ENCODE data around the gene KSR1.

The KSR1 gene

DNA sequence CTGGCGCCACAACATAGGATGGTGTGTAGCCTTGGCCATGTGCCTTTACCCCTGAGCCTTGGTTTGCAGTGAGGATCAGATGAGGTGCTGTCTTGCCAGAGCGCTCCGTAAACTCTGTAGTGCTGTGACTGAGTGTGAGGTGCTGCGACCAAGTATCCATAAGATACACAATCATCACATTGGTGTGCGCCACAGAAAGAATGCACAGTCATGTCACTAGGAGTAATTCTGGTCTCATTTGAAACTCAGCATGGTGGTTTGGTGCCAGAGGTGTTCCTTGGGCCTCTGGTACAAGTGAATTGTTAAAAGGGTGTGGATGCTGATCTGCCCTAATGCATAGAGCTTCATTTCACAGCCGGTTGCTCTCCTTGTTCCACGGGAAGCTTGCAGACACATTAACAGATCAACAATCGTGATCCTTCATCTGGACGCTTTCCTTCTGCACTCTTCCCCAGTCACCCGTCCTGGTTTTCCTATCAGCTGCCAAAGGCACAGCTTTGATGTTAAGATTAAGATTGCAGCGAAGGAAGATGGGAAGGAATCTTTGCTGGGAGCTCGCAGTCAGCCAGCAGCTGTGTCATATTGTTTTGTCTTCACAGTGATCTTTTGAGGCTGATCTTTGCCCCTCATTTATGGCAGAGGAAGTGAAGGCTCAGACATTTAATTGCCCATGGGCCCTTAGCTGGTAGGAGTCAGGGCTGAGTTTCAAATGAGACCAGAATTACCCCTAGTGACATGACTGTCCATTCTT lies 79.1 kb downstream of the KSR1 start:
- H3K4me1 ChIP-seq (ENCODE audit: control insufficient read depth in 1 of 2, insufficient read depth in 2 of 2, low read length in 2 of 2) = peaks cover 28% of the 10 kb centered on the region in 2 donors
- no peak overlapping the region for H3K27ac ChIP-seq (ENCODE audit: low read length)
- no peak overlapping the region for H3K4me3 ChIP-seq (ENCODE audit: low read depth in 1 of 2, low read length in 2 of 2)
- H3K36me3 ChIP-seq (ENCODE audit: control insufficient read depth in 1 of 2, insufficient read depth in 2 of 2, low read length in 2 of 2) = no peaks in the 10 kb centered on the region
- H3K27me3 ChIP-seq (ENCODE audit: low read depth, low read length) = no peaks in the 10 kb centered on the region
- no peaks in the 10 kb centered on the region for H3K9me3 ChIP-seq (ENCODE audit: control insufficient read depth in 1 of 2, low read length in 2 of 2)

DNA sequence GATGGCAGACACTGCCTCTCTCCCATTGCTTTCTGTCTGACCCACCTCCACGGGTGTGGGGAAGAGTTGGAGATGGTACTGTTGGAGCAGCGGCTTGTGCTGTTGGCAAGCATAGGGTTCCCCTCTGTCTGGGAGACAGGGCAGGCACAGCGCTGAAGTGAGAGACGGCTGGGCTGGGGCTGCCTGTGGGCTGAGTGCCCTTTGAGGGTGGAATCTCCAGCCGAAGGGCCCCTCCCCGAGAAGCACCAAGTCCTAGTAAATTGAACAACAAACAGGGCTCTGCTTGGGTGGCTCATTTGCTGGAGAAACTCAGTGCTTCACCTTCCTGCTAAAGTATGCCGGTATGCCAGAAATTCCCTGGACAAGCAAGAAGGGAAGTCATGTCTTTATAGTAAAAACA lies 79.7 kb downstream of the KSR1 start:
- no peak overlapping the region for H3K4me3 ChIP-seq (ENCODE audit: low read depth in 1 of 2, low read length in 2 of 2)
- no peaks in the 10 kb centered on the region for H3K27me3 ChIP-seq (ENCODE audit: low read depth, low read length)
- no peaks in the 10 kb centered on the region for H3K9me3 ChIP-seq (ENCODE audit: control insufficient read depth in 1 of 2, low read length in 2 of 2)
- no peaks in the 10 kb centered on the region for H3K36me3 ChIP-seq (ENCODE audit: control insufficient read depth in 1 of 2, insufficient read depth in 2 of 2, low read length in 2 of 2)
- no peak overlapping the region for H3K27ac ChIP-seq (ENCODE audit: low read length)
- peaks cover 24 to 28% of the 10 kb centered on the region in 2 donors for H3K4me1 ChIP-seq (ENCODE audit: control insufficient read depth in 1 of 2, insufficient read depth in 2 of 2, low read length in 2 of 2)

DNA sequence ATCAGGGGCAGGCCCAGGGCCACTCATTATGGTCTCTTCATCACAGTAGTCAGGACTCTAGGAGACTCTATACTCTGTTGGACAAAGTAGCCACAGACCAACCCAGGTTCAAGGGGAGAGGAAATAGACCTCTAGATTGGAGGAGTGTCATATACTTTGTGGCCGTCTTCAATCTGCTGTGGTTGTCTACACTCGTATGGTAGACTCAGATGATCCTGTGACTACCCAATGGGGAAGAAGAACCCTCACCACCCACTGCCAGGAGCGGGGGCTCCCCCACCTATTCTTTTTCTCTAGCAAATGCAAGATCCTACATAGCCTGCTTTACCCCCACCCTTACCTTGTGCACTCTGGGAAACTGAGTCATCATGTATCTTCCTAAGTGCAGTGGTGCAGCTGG lies 80.5 kb downstream of the KSR1 start:
- H3K4me1 ChIP-seq (ENCODE audit: control insufficient read depth in 1 of 2, insufficient read depth in 2 of 2, low read length in 2 of 2) = peaks cover 19 to 25% of the 10 kb centered on the region in 2 donors
- H3K27ac ChIP-seq (ENCODE audit: low read length) = no peak overlapping the region
- no peaks in the 10 kb centered on the region for H3K9me3 ChIP-seq (ENCODE audit: control insufficient read depth in 1 of 2, low read length in 2 of 2)
- no peaks in the 10 kb centered on the region for H3K27me3 ChIP-seq (ENCODE audit: low read depth, low read length)
- H3K36me3 ChIP-seq (ENCODE audit: control insufficient read depth in 1 of 2, insufficient read depth in 2 of 2, low read length in 2 of 2) = no peaks in the 10 kb centered on the region
- H3K4me3 ChIP-seq (ENCODE audit: low read depth in 1 of 2, low read length in 2 of 2) = no peak overlapping the region

DNA sequence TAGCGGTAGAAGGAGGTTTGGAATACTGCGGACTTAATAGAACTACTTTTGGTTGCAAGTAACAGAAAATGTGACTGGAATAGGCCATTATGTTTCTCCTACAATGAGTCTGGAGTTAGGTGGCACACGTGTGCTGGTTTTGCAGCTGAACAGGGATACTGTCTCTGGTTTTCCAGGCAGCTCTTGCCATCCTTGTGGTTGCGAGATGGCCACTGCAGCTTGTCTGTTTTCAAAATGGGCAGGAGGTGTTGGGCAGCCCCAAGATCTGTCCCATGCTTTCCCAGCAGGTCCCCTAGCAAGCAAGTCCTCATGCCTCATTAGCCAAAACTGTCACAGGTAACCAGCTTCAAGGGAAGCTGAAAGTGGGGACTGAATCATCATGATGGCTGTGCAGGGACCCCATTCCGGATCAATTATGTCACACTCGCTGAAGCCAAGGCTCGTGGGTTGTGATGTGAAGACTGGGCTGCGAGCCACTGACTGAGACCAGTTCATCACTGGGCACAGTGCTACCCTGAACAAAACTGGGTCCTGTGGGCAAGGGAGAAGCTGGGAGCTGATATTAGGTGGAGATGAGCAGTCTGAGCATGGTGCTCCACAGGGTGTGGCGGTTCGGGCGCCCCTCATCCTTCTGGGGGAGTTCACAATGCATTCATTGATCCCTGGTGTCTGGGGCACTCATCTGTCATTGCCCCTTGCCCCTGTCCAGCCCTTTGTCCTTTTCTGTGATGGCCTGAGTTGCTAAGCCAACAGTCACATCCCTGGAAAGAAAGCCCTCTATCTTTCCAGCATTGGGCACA lies 82.1 kb downstream of the KSR1 start:
- Histone ChIP-seq H3K27me3 (ENCODE audit: low read depth, low read length) (no peaks in the 10 kb centered on the region), H3K4me1 (ENCODE audit: control insufficient read depth in 1 of 2, insufficient read depth in 2 of 2, low read length in 2 of 2) (peaks cover 14 to 25% of the 10 kb centered on the region in 2 donors), H3K27ac (ENCODE audit: low read length) (no peak overlapping the region), H3K9me3 (ENCODE audit: control insufficient read depth in 1 of 2, low read length in 2 of 2) (no peaks in the 10 kb centered on the region), H3K36me3 (ENCODE audit: control insufficient read depth in 1 of 2, insufficient read depth in 2 of 2, low read length in 2 of 2) (no peaks in the 10 kb centered on the region), H3K4me3 (ENCODE audit: low read depth in 1 of 2, low read length in 2 of 2) (no peak overlapping the region)

DNA sequence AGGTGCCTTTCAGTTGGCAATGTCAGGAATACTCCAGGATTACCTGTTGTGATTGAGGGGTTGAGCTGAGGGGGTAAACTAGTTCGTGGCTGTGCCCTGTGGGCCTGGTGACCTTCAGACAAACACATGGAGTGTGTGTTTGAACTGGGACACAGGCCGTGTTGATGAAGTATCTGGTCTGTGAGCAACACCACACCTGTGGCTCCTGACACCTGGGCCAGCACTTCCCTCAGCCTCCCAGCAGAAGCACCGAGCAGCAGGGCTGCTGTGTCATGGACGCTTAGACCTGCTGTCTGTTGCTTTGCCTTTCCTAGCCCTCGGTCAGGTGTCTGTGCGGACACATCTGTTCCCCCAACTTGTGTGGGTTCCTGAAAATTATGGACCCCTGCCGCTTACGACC lies 82.9 kb downstream of the KSR1 start:
- Histone ChIP-seq H3K36me3 (ENCODE audit: control insufficient read depth in 1 of 2, insufficient read depth in 2 of 2, low read length in 2 of 2) (no peaks in the 10 kb centered on the region), H3K27ac (ENCODE audit: low read length) (no peak overlapping the region), H3K4me3 (ENCODE audit: low read depth in 1 of 2, low read length in 2 of 2) (no peak overlapping the region), H3K4me1 (ENCODE audit: control insufficient read depth in 1 of 2, insufficient read depth in 2 of 2, low read length in 2 of 2) (peaks cover 14 to 24% of the 10 kb centered on the region in 2 donors), H3K9me3 (ENCODE audit: control insufficient read depth in 1 of 2, low read length in 2 of 2) (no peaks in the 10 kb centered on the region), H3K27me3 (ENCODE audit: low read depth, low read length) (no peaks in the 10 kb centered on the region)

DNA sequence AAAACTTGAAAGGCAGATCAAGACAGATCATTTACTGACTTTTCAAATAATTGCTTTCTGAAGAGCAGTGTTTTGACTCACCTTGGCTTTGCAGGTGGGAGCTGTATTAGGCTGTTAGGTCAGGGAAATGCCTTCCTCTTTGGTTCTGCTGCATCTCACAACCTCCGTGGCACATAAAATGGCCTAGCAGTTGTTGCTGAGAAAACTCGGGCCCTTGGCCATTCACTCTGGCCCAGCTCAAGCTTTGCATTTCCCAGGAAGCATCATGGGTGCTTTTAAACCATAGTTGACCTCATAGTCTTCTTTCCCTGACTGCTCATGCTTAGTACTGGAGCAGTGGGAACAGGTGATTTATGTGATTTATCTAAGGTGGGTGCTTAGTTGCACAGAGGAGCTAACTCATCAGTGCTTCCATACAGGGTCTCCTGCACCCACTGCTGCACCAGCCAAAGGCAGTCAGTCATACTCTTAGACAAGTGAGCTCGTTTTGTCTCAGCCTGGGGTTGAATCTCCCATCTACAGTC lies 83.6 kb downstream of the KSR1 start:
- H3K9me3 ChIP-seq (ENCODE audit: control insufficient read depth in 1 of 2, low read length in 2 of 2) = no peaks in the 10 kb centered on the region
- no peak overlapping the region for H3K4me3 ChIP-seq (ENCODE audit: low read depth in 1 of 2, low read length in 2 of 2)
- H3K27ac ChIP-seq (ENCODE audit: low read length) = no peak overlapping the region
- no peaks in the 10 kb centered on the region for H3K27me3 ChIP-seq (ENCODE audit: low read depth, low read length)
- peaks cover 14 to 17% of the 10 kb centered on the region in 2 donors for H3K4me1 ChIP-seq (ENCODE audit: control insufficient read depth in 1 of 2, insufficient read depth in 2 of 2, low read length in 2 of 2)
- no peaks in the 10 kb centered on the region for H3K36me3 ChIP-seq (ENCODE audit: control insufficient read depth in 1 of 2, insufficient read depth in 2 of 2, low read length in 2 of 2)

DNA sequence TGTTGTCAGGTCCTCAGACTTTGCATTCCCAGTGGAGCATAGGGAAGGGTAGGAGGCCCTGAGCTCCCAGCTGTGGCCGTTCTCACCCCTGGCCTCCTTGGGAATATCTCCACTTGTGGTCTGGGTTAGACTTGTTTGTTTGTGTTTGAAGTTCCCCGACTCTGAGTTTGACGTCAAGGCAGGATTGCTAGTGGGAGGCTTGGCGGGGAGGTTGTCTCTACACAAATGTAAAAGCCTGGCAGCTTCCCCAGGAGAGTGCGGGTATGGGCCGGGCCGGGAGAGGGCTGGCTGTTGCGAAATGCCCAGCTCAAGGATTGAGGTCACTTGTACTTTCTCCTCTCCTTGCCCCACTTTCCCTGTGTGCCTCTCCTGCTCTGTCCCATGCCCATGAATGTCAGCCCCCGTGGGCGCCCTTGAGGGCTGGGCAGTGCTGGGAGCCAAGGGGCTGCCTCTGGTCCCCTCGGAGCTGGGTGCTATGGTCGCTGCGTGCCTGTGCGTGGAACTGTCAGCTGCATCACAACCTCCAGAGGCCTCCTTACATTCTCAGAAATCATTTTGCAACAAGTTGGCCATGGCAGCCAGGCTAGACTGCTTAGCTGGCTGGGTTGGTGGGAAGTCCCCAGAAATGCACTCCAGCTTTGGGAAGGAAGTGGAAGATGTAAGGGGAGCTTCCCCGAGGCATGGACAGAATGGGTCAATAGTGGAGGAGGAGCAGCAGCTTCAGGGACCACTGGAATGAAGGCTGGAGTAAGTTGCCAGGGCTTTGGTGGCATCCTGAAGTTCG lies 84.3 kb downstream of the KSR1 start:
- Histone ChIP-seq H3K27me3 (ENCODE audit: low read depth, low read length) (no peaks in the 10 kb centered on the region), H3K4me3 (ENCODE audit: low read depth in 1 of 2, low read length in 2 of 2) (no peak overlapping the region), H3K36me3 (ENCODE audit: control insufficient read depth in 1 of 2, insufficient read depth in 2 of 2, low read length in 2 of 2) (no peaks in the 10 kb centered on the region), H3K4me1 (ENCODE audit: control insufficient read depth in 1 of 2, insufficient read depth in 2 of 2, low read length in 2 of 2) (peaks cover 14 to 17% of the 10 kb centered on the region in 2 donors), H3K27ac (ENCODE audit: low read length) (peak overlapping the region; percentile 37), H3K9me3 (ENCODE audit: control insufficient read depth in 1 of 2, low read length in 2 of 2) (no peaks in the 10 kb centered on the region)

DNA sequence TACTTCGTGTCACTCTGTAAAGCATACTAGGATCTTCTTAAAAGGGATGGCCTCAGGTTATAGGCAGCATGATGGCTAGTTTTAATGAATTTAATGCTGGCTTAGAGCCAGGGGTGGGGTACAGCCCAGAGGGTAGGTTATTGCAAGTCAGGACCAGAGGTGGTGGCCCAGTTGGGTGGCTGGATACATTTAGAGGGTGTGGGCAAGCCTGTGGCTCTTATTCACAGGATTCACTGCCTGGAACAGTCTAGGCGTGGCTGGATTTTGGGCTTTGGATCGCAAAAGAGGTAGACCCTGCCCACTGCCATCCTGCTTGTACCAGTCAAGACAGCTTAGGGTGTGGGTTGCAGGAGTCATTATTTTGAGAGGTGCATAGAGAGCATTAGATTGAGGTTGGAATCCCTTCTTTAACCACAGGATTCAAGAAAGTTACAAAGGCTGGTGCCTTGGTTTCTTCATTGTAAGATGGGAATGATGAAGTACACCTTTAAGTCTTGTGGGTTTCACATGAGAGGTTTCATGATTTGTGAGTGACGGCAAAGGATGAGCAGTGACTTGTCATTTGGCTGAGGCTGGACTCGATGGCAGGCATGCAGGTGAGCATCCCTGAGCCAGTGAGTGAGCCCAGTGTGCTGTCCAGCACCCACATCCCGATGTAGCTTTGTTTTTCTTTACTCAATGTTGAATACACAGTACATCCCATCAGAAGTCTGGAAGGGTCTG lies 85.2 kb downstream of the KSR1 start:
- H3K9me3 ChIP-seq (ENCODE audit: control insufficient read depth in 1 of 2, low read length in 2 of 2) = no peaks in the 10 kb centered on the region
- H3K4me3 ChIP-seq (ENCODE audit: low read depth in 1 of 2, low read length in 2 of 2) = no peak overlapping the region
- H3K27me3 ChIP-seq (ENCODE audit: low read depth, low read length) = no peaks in the 10 kb centered on the region
- peak overlapping the region; percentile 37 for H3K27ac ChIP-seq (ENCODE audit: low read length)
- no peaks in the 10 kb centered on the region for H3K36me3 ChIP-seq (ENCODE audit: control insufficient read depth in 1 of 2, insufficient read depth in 2 of 2, low read length in 2 of 2)
- peaks cover 10 to 25% of the 10 kb centered on the region in 2 donors for H3K4me1 ChIP-seq (ENCODE audit: control insufficient read depth in 1 of 2, insufficient read depth in 2 of 2, low read length in 2 of 2)

DNA sequence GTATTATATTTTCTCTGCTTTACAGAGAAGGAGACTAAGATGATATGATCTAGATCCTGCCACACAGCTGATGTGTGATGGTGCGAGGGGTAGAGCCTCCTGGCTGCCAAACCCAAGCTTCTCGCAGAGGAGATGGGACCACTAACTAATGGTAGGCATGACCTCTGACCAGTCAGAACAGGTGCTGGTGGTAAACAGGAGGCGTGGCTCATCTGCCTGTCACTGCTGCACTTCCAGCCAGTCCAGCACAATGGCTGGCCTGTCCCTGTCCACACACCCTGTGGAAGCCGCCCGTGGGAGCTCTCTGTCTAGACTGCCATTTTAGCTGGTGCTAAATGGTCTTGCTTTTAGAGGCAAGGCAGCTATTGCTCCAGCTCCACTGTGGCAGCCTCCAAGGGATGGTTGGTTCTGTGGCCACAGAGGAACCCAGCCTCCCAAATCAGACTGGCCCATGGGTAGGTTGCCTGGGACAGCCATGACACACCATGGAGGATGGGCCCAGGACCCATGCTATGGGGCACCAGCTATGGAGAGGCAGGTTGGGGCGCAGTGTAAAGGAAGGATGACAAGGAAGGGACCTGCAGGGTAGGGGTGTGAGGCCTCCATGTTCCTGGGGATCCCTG lies 86.7 kb downstream of the KSR1 start:
- Histone ChIP-seq H3K27me3 (ENCODE audit: low read depth, low read length) (no peaks in the 10 kb centered on the region), H3K4me3 (ENCODE audit: low read depth in 1 of 2, low read length in 2 of 2) (no peak overlapping the region), H3K9me3 (ENCODE audit: control insufficient read depth in 1 of 2, low read length in 2 of 2) (no peaks in the 10 kb centered on the region), H3K27ac (ENCODE audit: low read length) (no peak overlapping the region), H3K36me3 (ENCODE audit: control insufficient read depth in 1 of 2, insufficient read depth in 2 of 2, low read length in 2 of 2) (no peaks in the 10 kb centered on the region), H3K4me1 (ENCODE audit: control insufficient read depth in 1 of 2, insufficient read depth in 2 of 2, low read length in 2 of 2) (peaks cover 10 to 25% of the 10 kb centered on the region in 2 donors)

DNA sequence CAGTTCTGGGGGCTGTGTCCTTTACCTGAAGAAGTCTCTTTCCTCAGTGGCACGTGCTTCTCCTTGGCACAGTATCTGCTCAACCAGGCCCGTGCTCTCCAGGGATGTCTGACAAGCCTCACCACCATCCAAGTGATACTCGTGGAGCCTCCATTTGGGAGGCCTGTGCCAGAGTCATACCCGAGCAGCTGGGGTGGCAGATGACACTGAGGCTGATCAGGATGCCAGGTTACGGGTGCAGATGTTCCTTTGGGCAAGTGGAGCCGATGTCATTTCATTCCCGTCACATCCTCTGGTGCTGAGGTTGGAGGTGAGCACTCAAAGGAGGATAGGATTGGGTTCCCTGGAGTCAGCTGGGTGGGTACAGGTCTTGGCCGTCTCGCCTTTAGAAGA lies 87.2 kb downstream of the KSR1 start:
- H3K27me3 ChIP-seq (ENCODE audit: low read depth, low read length) = no peaks in the 10 kb centered on the region
- no peaks in the 10 kb centered on the region for H3K9me3 ChIP-seq (ENCODE audit: control insufficient read depth in 1 of 2, low read length in 2 of 2)
- H3K4me1 ChIP-seq (ENCODE audit: control insufficient read depth in 1 of 2, insufficient read depth in 2 of 2, low read length in 2 of 2) = peaks cover 10 to 25% of the 10 kb centered on the region in 2 donors
- H3K4me3 ChIP-seq (ENCODE audit: low read depth in 1 of 2, low read length in 2 of 2) = no peak overlapping the region
- no peak overlapping the region for H3K27ac ChIP-seq (ENCODE audit: low read length)
- H3K36me3 ChIP-seq (ENCODE audit: control insufficient read depth in 1 of 2, insufficient read depth in 2 of 2, low read length in 2 of 2) = no peaks in the 10 kb centered on the region
